AG10803 (cell line): Measurements from ENCODE around the gene C3orf22.
A peak's percentile ranks its signal among the peaks of the same experiment; 100 is the strongest.

Experiments
- DNase-seq: peaks from one replicate; pipeline ENCODE4 v3.0.0; 2010; ENCODE audit warnings: low read depth
- H3K4me3 ChIP-seq: 2 replicates; pipeline ENCODE4 v1.5.1; 2011; ENCODE audit warnings: mild to moderate bottlenecking, low read length, control low read depth
- CTCF ChIP-seq: conservative IDR thresholded peaks from 2 replicates; pipeline ENCODE4 v1.5.1; 2011; ENCODE audit warnings: mild to moderate bottlenecking, low read length, control low read depth, inconsistent platforms

The C3orf22 gene

DNA sequence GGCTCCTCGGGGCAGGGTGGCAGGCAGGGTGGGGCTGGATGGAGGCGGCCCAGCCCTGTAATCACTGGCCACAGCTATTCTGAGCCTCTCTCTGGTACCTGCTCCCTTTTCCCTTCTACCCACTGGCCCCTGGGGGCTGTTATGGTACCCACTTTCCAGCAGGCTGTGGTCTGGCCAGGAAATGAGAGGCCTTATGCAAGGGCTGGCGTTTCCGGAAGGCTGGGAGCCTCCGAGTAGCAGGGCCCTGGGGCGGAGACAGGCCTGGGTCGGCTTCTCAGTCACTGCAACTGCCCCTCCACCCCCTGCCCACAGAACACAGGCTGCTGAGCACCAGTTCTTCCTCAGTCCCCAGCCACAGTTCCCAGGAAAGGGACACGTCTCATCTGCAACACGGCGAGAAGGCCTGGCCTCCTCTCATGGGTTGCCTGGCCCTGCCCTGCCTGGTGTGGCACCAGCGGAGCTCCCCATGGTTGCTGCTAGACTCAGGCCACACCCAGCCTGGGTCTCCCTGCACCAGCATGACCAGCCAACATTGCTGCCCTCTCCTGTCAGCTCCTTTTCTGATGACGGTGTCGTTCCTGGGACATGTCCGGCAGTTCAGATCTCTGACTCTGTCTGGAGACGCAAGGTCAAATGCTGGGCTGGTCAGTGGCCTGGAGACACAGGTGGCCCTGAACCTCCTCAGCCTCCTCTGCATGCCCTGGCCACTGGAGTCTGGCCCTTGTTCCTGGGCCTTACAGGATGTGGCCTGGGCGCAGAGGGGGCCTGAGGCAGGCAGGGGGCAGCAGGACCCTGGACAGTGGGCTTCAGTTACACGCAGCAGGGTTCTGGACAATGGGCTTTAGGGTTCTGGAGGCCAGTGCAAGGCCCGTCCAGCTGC, 28.3 kb downstream of the C3orf22 start:
- no peak overlapping the region for H3K4me3 ChIP-seq
- no peak for TF ChIP-seq CTCF
- DNase-seq, result no peak

DNA sequence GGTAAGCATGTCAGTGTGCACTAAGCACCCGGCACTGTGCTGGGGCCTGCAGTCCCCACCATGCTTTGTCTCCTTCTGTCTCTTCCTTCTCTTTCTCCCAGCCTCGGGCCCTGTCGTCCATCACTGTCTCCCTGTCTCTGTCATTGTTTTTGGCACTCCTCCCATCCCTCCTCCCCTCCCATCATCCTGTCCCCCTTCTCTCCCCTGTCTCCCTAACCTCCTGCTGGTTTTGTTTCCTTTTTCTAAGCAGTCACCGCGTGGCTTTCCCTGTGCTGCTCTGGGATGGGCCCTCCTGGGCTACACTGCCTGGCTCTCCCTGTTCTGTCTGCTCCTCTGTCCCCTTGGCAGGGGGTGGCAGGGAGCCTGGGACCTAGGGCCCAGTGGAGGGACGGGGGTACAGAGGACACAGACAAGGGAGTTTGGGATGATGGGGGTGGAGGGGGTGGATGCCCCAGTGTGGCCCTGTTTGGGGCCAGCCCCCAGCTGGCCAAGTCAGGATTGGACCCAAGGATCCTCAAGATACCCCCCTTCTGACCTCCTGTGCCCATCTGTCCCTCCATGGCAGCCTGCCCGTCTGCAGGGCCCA, 29.1 kb downstream of the C3orf22 start:
- no peak for TF ChIP-seq CTCF
- no peak for DNase-seq
- H3K4me3 ChIP-seq, result no peak overlapping the region

DNA sequence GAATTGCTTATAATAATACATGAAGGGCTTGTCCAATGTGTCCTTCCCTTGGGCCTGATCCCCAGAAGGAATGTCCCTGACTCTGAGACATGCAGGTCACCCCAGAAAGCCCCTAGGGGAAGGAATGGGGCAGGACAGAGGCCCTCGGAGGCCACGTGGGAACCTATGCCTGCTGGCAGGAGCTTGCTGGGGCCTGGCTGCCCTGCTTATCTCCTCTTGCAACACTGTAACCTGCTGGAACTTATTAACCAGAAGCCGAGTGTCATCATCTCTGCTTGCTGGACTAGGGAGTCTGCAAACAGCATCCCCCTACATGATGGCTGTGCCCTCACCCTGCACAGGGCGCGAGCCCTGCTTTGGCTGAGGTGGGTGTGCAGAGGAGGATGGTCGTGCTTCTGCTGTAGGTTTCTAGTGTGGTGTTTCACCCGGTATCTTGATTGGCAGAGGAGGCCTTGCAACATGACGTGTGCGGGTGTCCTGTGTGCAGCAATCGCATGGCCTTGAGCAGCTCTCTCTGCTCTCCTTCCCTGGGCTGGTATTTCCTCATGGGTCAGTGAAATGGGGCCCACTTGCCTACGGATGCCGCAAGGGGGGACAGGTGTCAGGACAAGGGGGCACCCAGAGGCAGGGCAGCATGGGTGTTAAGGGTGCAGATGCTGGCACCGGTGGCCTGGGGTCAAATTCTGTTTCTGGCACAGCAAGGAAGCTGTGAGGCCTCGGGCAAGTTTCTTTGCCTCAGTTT, 29.8 kb downstream of the C3orf22 start:
- peak; percentile 74 for DNase-seq
- H3K4me3 ChIP-seq, result no peak overlapping the region
- peak; percentile 45 for TF ChIP-seq CTCF

- TF ChIP-seq CTCF, result no peak
- no peak for DNase-seq
- no peak overlapping the region for H3K4me3 ChIP-seq
Observed at GRCh38 chr3:126528419-126528799, 30.3 kb downstream of the C3orf22 start.

DNA sequence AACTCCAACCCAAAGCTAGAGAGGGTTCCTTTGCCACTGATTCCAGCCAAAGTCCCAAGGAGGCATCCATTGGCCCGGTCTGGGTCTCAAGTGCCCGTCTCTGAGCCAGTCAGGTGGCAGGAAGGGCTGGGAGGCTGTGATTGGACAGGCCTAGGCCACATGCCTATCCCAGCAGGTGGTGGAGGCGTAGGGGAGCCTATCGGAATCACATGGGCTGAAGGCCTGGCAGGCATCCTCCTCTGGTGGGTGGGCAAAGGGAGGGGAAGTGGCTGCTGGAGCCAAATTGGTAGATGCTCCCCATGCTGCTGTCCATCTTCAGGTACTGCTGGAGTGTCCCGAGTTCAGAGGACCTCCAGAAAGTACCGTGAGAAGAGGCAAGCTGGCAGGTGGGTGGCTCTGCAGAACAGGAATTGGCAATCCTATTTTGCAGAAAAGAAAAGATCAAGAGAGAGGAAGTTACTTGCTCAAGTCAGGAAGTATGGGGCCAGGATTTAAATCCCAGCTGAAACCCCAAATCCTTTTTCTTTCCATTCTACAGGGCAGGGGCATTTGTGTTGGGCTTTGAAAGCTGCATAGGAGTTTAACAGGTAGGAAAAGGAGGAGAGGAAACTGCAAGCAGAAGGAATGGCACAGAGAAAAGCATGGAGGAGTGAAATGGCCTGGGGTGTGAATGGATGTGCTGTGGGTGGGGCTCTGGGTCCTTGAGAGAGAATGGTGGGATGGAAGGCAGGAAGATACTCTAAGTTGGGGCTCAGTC, 31.1 kb downstream of the C3orf22 start:
- H3K4me3 ChIP-seq, result no peak overlapping the region
- TF ChIP-seq CTCF, result no peak
- no peak for DNase-seq

- DNase-seq, result no peak
- H3K4me3 ChIP-seq, result no peak overlapping the region
- TF ChIP-seq CTCF, result no peak
Observed at GRCh38 chr3:126527006-126527405, 31.7 kb downstream of the C3orf22 start.
